Activated naive CD8-positive, alpha-beta T cell treated with anti-CD3 and anti-CD28 coated beads, Interleukin-2, amount 50 U/mL, for 24 hours (primary cell): ENCODE data around the gene FMN1.

ENCODE experiments used
- ATAC-seq: fragments of 150-1000 bp; cut with Tn5 transposase; one replicate; pipeline ENCODE4 v1.10.0; 2021
- DNase-seq: peaks from one replicate; pipeline ENCODE4 v3.0.0; 2021
- H3K27ac Mint-ChIP-seq: one replicate; pipeline ENCODE4 v1.8.0; 2021; ENCODE audit warnings: mild to moderate bottlenecking, mixed read lengths
- H3K27me3 Mint-ChIP-seq: one replicate; pipeline ENCODE4 v1.8.0; 2021; ENCODE audit warnings: mixed read lengths
- H3K36me3 Mint-ChIP-seq: one replicate; pipeline ENCODE4 v1.8.0; 2021; ENCODE audit warnings: low read depth, mixed read lengths
- H3K4me1 Mint-ChIP-seq: one replicate; pipeline ENCODE4 v1.8.0; 2021; ENCODE audit warnings: mixed read lengths
- H3K4me3 Mint-ChIP-seq: one replicate; pipeline ENCODE4 v1.8.0; 2021; ENCODE audit warnings: mild to moderate bottlenecking, moderate library complexity, mixed read lengths
- H3K9me3 Mint-ChIP-seq: one replicate; pipeline ENCODE4 v1.8.0; 2021; ENCODE audit warnings: mixed read lengths

FMN1 gene

DNA sequence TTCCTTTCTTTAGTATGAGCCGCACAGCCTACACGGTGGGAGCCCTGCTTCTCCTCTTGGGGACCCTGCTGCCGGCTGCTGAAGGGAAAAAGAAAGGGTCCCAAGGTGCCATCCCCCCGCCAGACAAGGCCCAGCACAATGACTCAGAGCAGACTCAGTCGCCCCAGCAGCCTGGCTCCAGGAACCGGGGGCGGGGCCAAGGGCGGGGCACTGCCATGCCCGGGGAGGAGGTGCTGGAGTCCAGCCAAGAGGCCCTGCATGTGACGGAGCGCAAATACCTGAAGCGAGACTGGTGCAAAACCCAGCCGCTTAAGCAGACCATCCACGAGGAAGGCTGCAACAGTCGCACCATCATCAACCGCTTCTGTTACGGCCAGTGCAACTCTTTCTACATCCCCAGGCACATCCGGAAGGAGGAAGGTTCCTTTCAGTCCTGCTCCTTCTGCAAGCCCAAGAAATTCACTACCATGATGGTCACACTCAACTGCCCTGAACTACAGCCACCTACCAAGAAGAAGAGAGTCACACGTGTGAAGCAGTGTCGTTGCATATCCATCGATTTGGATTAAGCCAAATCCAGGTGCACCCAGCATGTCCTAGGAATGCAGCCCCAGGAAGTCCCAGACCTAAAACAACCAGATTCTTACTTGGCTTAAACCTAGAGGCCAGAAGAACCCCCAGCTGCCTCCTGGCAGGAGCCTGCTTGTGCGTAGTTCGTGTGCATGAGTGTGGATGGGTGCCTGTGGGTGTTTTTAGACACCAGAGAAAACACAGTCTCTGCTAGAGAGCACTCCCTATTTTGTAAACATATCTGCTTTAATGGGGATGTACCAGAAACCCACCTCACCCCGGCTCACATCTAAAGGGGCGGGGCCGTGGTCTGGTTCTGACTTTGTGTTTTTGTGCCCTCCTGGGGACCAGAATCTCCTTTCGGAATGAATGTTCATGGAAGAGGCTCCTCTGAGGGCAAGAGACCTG, 463.5 kb downstream of the FMN1 start:
- no peak overlapping the region for H3K4me3 Mint-ChIP-seq
- no peak overlapping the region for H3K27ac Mint-ChIP-seq
- H3K9me3 Mint-ChIP-seq: peaks cover 4% of the 10 kb centered on the region
- no peaks in the 10 kb centered on the region for H3K4me1 Mint-ChIP-seq
- no peak for ATAC-seq
- peak; percentile 24 for DNase-seq
- no peaks in the 10 kb centered on the region for H3K36me3 Mint-ChIP-seq
- peaks cover 43% of the 10 kb centered on the region for H3K27me3 Mint-ChIP-seq

DNA sequence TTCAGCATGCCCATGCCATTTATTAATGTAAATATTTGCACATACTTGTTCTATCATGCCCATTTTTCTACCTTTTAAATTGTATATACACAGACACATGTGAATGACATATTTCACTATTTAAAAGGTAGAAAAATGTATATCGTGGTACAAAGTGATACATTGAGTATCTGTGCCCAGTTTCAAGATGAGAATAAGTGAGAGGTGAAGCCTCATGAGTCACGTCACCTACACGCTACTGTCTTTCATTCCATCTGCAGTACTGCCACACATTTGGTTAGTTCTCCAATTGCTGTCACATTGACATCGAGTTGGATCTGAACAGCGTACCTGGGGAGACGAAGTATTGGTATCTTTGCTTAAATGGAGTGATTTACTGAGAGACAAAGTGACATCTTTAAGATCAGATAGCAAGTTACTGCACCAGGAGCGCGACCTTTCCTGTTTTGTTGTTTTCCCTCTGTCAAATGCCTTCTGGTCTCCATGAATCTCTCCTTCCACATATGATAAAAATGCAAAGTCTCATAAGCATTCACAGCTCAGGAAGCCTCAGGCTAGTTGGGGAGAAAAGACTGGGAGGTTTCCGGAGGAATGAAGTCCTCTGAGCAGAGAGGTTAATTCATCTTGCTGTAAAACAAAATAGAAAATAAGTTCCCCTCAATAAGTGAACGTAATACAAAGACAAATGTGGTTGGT, 464.7 kb downstream of the FMN1 start:
- H3K4me3 Mint-ChIP-seq: no peak overlapping the region
- peaks cover 5% of the 10 kb centered on the region for H3K9me3 Mint-ChIP-seq
- ATAC-seq (peak; percentile 52), DNase-seq (no peak)
- no peak overlapping the region for H3K27ac Mint-ChIP-seq
- peaks cover 50% of the 10 kb centered on the region for H3K27me3 Mint-ChIP-seq
- H3K36me3 Mint-ChIP-seq: no peaks in the 10 kb centered on the region
- H3K4me1 Mint-ChIP-seq: no peaks in the 10 kb centered on the region

DNA sequence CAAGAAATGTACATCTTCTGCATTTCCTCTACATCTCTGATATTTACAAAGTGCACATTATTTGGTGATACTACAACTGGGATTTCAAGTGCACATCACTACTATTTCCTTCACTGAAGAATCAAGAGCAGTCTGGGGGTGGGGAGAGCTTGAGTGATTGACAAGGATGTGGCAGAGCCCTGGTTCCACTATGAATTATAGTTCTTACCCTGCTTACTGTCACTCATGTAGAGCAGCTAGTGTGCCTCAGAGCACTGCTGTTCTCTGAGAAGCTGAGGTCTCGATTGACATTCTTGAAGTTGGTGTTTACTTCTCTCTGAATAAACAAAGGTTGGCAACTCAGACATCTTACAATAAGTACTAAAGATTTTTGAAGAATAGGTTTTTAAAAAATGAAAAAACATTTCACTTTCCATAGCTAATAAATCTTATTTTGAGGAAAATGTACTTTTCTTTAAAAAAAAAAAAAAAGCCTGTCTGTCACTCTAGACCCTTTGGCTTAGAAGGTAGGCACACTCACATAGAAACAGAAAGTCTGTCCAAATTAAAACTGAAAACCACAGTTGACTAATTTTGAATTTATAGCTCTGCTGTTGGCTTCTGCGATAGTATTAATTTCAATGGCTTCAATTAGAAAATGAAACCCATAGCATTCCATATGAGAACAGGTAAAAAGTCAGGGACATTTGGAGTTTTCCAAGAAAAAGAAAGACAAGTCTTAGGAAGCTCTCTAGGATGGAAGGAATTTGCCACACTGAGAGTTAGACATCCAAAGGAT, 471.2 kb downstream of the FMN1 start:
- ATAC-seq (peak; percentile 86), DNase-seq (no peak)
- H3K27me3 Mint-ChIP-seq: peaks cover 76% of the 10 kb centered on the region

GRCh38 chr15:32722136-32722535, 472.4 kb downstream of the FMN1 start:
- Mint-ChIP-seq H3K4me3 (no peak overlapping the region), H3K36me3 (no peaks in the 10 kb centered on the region), H3K27ac (no peak overlapping the region), H3K9me3 (peaks cover 5% of the 10 kb centered on the region), H3K27me3 (peaks cover 77% of the 10 kb centered on the region), H3K4me1 (peaks cover 26% of the 10 kb centered on the region)
- ATAC-seq (no peak), DNase-seq (no peak)

More for the DNA sequence above, 471.2 kb downstream of the FMN1 start:
- Mint-ChIP-seq H3K4me3 (no peak overlapping the region), H3K9me3 (peaks cover 5% of the 10 kb centered on the region), H3K27ac (no peak overlapping the region), H3K36me3 (no peaks in the 10 kb centered on the region), H3K4me1 (peaks cover 23% of the 10 kb centered on the region)

DNA sequence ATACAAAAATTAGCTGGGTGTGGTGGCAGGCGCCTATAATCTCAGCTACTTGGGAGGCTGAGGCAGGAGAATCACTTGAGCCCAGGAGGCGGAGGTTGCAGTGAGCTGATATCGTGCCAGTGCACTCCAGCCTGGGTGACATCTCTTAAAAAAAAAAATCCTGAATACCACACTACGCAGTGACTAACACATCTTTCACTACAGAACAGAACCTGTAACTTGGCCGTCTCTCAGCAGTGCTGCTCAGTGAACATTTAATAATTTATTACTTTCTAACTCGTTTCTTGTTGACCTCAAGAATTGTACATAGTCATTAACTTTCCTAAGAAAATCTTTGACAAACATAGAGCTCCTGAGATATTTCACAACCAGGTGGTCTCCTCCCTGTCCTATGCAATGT, 472.9 kb downstream of the FMN1 start:
- Mint-ChIP-seq H3K27me3 (peaks cover 80% of the 10 kb centered on the region), H3K4me1 (peaks cover 31% of the 10 kb centered on the region), H3K9me3 (peaks cover 5% of the 10 kb centered on the region), H3K27ac (no peak overlapping the region), H3K4me3 (no peak overlapping the region), H3K36me3 (no peaks in the 10 kb centered on the region)
- DNase-seq: no peak
- ATAC-seq: no peak

DNA sequence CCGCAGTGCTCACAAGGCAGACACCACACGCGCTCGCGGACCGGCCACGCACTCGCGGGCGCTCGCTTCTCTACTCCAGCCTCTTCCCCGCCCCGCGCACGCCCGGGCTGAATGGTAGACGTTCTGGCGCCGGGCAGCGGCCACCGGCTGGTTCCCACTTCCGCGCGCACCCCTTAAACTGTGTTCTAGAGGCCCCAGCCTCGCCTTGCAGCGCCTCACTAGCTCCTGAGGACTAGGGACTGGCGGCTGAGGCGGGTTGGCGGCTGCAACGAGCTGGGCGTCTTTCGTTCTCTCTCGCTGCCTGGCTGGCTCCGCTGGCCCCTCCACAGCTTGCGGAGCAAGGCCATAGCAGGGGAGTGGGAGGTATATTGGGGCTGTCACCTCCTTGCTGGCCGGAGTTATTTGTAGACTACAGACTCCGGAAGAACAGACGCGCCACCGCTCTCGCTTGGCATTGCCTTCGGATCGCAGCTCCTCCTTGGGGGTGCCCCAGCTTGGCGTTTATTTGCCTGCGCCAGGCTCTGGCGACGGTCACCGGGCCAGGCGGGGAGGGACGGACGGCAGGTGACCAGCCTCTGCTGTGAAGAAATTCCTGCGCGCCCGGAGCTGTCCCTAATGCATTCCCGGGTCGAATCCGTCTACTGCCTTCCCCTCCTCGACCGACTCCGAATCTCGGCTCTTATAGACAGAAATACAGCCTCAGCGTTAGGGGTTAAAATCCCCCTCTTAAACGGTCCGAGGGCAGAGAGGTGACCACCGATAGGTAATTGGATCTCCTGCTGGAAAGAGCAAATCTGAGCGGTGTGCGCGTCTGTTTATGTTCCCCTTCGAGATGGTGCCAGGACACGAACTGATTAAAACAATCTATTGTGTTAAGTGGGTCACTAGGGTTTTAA, 475.4 kb downstream of the FMN1 start:
- Mint-ChIP-seq H3K4me1 (peaks cover 33% of the 10 kb centered on the region), H3K36me3 (no peaks in the 10 kb centered on the region), H3K4me3 (peak overlapping the region; percentile 14), H3K9me3 (no peaks in the 10 kb centered on the region), H3K27me3 (peaks cover 76% of the 10 kb centered on the region), H3K27ac (no peak overlapping the region)
- DNase-seq (no peak), ATAC-seq (no peak)

DNA sequence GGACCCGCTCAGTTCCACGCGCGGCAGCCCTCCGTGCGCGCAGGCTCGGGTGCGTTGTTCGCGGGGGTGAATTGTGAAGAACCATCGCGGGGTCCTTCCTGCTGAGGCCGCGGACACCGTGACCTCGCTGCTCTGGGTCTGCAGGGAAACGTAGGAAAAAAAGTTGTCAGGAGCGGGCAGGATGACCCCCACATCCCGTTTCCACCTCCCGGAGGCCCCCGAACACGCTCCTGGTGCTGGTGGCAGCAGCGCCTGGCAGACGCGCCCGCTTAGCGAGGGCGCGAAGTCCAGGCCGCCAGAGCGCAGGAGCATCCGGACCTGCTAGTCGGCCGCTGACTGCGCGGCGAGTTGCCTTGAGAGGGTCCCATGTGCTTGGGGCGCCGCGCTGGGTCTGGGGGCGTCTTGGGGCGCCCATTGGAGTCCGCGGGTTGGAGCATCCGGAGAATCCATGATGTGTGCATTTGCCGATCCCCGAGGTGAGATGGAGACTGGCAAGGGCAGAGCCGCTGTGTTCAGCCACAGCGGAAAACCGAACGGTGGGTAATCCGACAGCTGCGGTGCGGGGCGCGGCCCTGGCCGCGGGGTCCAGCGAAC, 476.2 kb downstream of the FMN1 start:
- Mint-ChIP-seq H3K36me3 (no peaks in the 10 kb centered on the region), H3K4me1 (peaks cover 30% of the 10 kb centered on the region), H3K27me3 (peaks cover 78% of the 10 kb centered on the region), H3K4me3 (no peak overlapping the region), H3K27ac (no peak overlapping the region), H3K9me3 (no peaks in the 10 kb centered on the region)
- ATAC-seq: no peak
- DNase-seq: peak; percentile 5

DNA sequence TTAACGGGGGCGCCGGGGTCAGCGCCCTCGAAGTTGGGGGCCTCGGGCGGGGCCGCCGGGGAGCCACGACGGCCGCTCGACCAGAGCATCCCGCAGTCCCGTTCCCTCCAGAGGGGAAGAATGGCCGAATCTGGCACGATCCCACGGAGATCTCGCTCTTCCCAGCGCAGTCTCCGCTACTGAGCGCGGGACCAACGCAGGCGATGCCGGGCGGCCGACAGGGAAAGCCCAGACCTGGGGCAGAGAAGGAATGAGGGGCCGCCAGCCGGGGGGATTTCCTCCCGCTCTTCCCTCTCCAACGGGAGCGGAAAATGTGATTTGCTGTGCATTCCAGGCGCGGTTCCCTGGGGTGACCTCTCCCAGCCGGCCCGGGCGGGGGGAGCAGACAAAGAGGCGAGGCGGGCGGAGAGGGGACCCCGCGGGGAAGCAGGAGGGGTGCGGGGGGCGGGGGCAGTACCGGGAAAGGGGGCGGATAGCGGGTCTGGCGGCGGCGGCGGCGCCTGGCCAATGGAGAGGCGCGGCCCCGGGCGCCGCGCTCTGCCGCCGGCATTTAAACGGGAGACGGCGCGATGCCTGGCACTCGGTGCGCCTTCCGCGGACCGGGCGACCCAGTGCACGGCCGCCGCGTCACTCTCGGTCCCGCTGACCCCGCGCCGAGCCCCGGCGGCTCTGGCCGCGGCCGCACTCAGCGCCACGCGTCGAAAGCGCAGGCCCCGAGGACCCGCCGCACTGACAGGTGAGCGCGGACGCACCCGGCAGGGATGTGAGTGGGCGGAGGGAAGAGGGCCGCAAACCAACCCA, 476.9 kb downstream of the FMN1 start, which contains the start of gene GREM1:
GREM1 (plus strand) TSS at position 579 of the 801 bp plus-strand sequence. CDS start 12,687 bp downstream, outside the sequence.
- Mint-ChIP-seq H3K27ac (no peak within 1 kb of the TSS), H3K9me3 (no peaks in the 10 kb centered on the region), H3K4me3 (peak within 1 kb of the TSS; percentile 15), H3K36me3 (no peaks in the 10 kb centered on the region), H3K27me3 (peaks cover 77% of the 10 kb centered on the region), H3K4me1 (peaks cover 23% of the 10 kb centered on the region)
- DNase-seq: no peak
- ATAC-seq: no peak

- ATAC-seq (no peak), DNase-seq (no peak)
- no peaks in the 10 kb centered on the region for H3K9me3 Mint-ChIP-seq
- H3K4me3 Mint-ChIP-seq: peak overlapping the region; percentile 15
- H3K27ac Mint-ChIP-seq: no peak overlapping the region
- H3K4me1 Mint-ChIP-seq: peaks cover 21% of the 10 kb centered on the region
- H3K27me3 Mint-ChIP-seq: peaks cover 70% of the 10 kb centered on the region
- no peaks in the 10 kb centered on the region for H3K36me3 Mint-ChIP-seq
These were observed 477.5 kb downstream of the FMN1 start for GRCh38 chr15:32716915-32717425.

GRCh38 chr15:32716216-32716914, 478.1 kb downstream of the FMN1 start:
- Mint-ChIP-seq H3K9me3 (no peaks in the 10 kb centered on the region), H3K36me3 (no peaks in the 10 kb centered on the region), H3K27me3 (peaks cover 69% of the 10 kb centered on the region), H3K4me1 (peaks cover 21% of the 10 kb centered on the region), H3K4me3 (peak overlapping the region; percentile 15), H3K27ac (no peak overlapping the region)
- ATAC-seq (no peak), DNase-seq (no peak)
